ENCODE data around the gene ITSN1. TPM values are rescaled to one million over a fixed set of nuclear protein-coding genes. Genes with fewer than 3 reads are reported as not detected.

ITSN1 gene
- total RNA-seq, 4 donors from 2014 or later = 14.5 to 33.1 (median 26.9) TPM

GRCh38 chr21:33828083-33828482, 185.8 kb downstream of the ITSN1 start:
- no peak for TF ChIP-seq CTCF (IDR thresholded peaks at IDR 0.05 in 4 of 5, conservative IDR thresholded peaks at IDR 0.05 in 1 of 5)
- TF ChIP-seq POLR2A (IDR thresholded peaks at IDR 0.05) = no peak
- peak; percentile 19 to 25 for DNase-seq
- peaks cover 0 to 20% of the 10 kb centered on the region in 2 donors for H3K36me3 ChIP-seq
- peak; percentile 90 to 93 for ATAC-seq
- H3K27ac ChIP-seq = peak overlapping the region in 3 of 4 donors; percentile 5 to 54 (median 40)
- intact Hi-C loops (cut with DNase I; ENCODE audit: low total_unique reads) (no loop called here), in situ Hi-C loops (cut with MboI; ENCODE audit: low sequenced_read_pairs in 4 of 4) (no loop called here)
- no peaks in the 10 kb centered on the region for H3K27me3 ChIP-seq
- no peaks in the 10 kb centered on the region for H3K9me3 ChIP-seq
- H3K4me3 ChIP-seq = no peak overlapping the region
- H3K4me1 ChIP-seq = peaks cover 25 to 34% of the 10 kb centered on the region in 2 donors

- Histone ChIP-seq H3K27me3 (no peaks in the 10 kb centered on the region), H3K9me3 (no peaks in the 10 kb centered on the region), H3K36me3 (peaks cover 0 to 20% of the 10 kb centered on the region in 2 donors), H3K4me3 (no peak overlapping the region), H3K27ac (peak overlapping the region in 3 of 4 donors; percentile 5 to 54 (median 40)), H3K4me1 (peaks cover 25 to 34% of the 10 kb centered on the region in 2 donors)
- intact Hi-C loops (cut with DNase I; ENCODE audit: low total_unique reads) (no loop called here), in situ Hi-C loops (cut with MboI; ENCODE audit: low sequenced_read_pairs in 4 of 4) (no loop called here)
- ATAC-seq (peak in 1 of 2 donors; percentile 46), DNase-seq (no peak)
- TF ChIP-seq CTCF (IDR thresholded peaks at IDR 0.05 in 4 of 5, conservative IDR thresholded peaks at IDR 0.05 in 1 of 5) (no peak), POLR2A (IDR thresholded peaks at IDR 0.05) (no peak)
Observed at GRCh38 chr21:33828577-33828976, 186.3 kb downstream of the ITSN1 start.

- Histone ChIP-seq H3K4me3 (no peak overlapping the region), H3K9me3 (no peaks in the 10 kb centered on the region), H3K27ac (no peak overlapping the region), H3K27me3 (no peaks in the 10 kb centered on the region), H3K36me3 (peaks cover 0 to 20% of the 10 kb centered on the region in 2 donors), H3K4me1 (peaks cover 21 to 34% of the 10 kb centered on the region in 2 donors)
- no peak for TF ChIP-seq CTCF (IDR thresholded peaks at IDR 0.05 in 4 of 5, conservative IDR thresholded peaks at IDR 0.05 in 1 of 5)
- TF ChIP-seq POLR2A (IDR thresholded peaks at IDR 0.05) = no peak
- ATAC-seq (no peak), DNase-seq (no peak)
- in situ Hi-C loops (cut with MboI; ENCODE audit: low sequenced_read_pairs in 4 of 4) (no loop called here), intact Hi-C loops (cut with DNase I; ENCODE audit: low total_unique reads) (no loop called here)
Observed at GRCh38 chr21:33829844-33830243, 187.5 kb downstream of the ITSN1 start.

- Histone ChIP-seq H3K9me3 (no peaks in the 10 kb centered on the region), H3K36me3 (peaks cover 0 to 22% of the 10 kb centered on the region in 2 donors), H3K4me3 (no peak overlapping the region), H3K27ac (no peak overlapping the region), H3K27me3 (no peaks in the 10 kb centered on the region), H3K4me1 (peaks cover 13 to 14% of the 10 kb centered on the region in 2 donors)
- DNase-seq (no peak), ATAC-seq (no peak)
- in situ Hi-C loops (cut with MboI; ENCODE audit: low sequenced_read_pairs in 4 of 4) = no loop called here
- intact Hi-C loops (cut with DNase I; ENCODE audit: low total_unique reads) = no loop called here
- no peak for TF ChIP-seq CTCF (IDR thresholded peaks at IDR 0.05 in 4 of 5, conservative IDR thresholded peaks at IDR 0.05 in 1 of 5)
- TF ChIP-seq POLR2A (IDR thresholded peaks at IDR 0.05) = no peak
Observed at GRCh38 chr21:33831962-33832659, 189.8 kb downstream of the ITSN1 start.

Measured in gastrocnemius medialis (tissue), 4 donors.